T1000 (cell line): ENCODE results near the gene CMA1.
A peak's percentile ranks its signal among the peaks of the same experiment; 100 is the strongest.
"Not testable (repeated sequence)": the region's sequence is repeated elsewhere in the genome, so short reads cannot be mapped to it uniquely, and the experiment has no call there.

Experiments used
- DNase-seq: peaks from one replicate; lab custom pipeline; 2025; ENCODE audit warnings: mixed read lengths; lab: John Stamatoyannopoulos, UW

Gene CMA1

DNA sequence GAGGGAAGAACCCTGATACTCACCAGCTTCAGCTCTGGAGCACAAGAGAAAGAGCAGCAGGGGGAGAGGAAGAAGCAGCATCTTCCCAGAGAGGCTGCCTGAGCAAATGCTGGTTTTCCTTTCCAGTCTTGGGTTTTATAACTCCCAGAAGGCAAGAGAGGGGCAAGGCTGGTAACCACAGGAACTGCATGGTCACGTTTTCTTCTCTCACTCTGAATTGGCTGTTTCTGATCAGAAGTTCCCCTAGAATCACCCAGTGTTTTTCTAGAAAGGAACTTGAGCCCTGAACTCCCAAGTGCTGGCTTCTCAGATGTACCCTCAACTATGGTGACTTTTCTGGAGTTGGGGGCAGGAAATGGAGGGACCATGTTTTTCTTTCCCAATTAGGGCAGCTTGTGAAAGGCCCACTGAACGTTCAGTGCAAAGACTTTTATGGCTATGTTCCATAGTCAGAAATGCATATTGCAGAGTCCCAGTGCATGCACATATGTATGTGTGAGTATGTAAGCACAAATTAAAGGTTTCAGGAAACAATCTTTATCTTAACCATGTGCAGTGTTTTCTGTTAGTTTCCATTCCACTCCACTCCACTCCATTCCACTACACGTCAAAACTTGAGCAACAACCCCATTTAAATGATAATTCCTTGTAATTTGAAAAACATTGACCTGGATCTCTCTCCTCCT lies at the start of gene CMA1:
CMA1 (minus strand) TSS at position 111 of the 686 bp plus-strand sequence; CDS start at position 81, 30 bp downstream.
- DNase-seq, result no peak

GRCh38 chr14:24556756-24557155 lies 48.7 kb upstream of the CMA1 start:
- no peak for DNase-seq

- not testable (repeated sequence) for DNase-seq
Observed at GRCh38 chr14:24549064-24549463, 41.0 kb upstream of the CMA1 start.

DNA sequence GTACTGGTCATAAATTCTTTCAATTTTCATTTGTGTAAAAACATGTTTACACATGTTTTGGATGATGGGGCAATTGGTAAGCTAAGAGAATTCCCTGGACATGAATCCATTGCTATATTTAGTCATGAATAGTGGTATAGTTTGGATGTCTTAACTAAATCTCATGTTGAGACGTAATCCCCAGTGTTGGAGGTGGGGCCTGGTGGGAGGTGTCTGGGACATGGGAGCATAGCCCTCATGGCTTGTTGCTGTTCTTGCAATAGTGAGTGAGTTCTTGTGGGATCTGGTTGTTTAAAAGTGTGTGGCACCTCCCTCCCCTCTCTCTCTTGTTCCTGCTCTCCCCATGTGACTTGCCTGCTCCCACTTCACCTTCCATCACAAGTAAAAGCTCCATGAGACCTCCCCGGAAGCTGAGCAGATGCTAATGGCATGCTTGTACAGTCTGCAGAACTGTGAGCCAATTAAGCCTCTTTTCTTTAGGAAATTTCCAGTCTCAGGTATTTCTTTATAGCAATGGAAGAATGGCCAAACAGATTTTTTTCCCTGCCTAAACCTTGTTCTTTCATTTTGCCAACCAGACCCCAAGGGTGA lies 34.4 kb upstream of the CMA1 start:
- DNase-seq, result no peak

- no peak for DNase-seq
Observed at GRCh38 chr14:24535737-24536136, 27.7 kb upstream of the CMA1 start.

- no peak for DNase-seq
Observed at GRCh38 chr14:24534286-24534685, 26.2 kb upstream of the CMA1 start.

- not testable (repeated sequence) for DNase-seq
Observed at GRCh38 chr14:24525877-24526620, 18.0 kb upstream of the CMA1 start.

DNA sequence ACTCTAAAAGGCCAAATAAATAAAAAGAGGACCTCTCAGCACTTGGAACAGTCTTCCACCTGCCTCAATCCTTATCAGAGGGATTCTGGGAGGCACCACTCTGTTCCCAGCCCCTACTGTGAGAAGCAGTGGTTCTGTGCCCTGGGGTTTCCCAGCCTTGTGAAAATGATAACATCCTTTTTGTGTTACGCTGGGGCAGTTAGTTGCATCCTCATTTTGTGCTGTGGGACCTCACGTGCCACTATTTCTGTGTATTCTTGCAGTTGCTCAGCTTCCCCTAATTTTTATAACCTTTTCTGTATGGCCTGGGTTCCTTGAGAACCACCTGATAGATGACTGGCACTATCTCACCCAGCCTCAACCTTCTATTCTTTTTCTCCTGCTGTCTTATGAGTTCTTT lies 10.8 kb upstream of the CMA1 start:
- DNase-seq, result no peak

DNA sequence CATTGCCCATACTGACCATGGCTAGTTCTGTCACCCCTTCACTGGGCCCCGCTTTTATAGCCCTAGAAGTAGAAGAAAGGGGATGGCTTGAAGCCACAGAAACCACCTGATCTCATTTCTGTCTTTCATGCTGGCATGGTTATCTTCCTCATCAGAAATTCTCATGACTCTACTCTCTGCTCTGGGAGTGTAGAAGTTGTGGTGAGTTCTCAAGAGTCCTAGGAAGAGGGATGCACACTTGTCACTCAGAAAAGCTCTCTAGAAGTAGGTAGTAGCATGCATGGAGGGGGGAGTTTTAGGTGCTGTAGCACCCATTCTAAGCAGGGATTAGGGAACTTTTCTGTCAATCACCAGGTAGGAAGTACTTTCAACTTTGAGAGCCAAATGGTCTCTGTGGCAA lies 6.1 kb upstream of the CMA1 start:
- DNase-seq, result no peak

DNA sequence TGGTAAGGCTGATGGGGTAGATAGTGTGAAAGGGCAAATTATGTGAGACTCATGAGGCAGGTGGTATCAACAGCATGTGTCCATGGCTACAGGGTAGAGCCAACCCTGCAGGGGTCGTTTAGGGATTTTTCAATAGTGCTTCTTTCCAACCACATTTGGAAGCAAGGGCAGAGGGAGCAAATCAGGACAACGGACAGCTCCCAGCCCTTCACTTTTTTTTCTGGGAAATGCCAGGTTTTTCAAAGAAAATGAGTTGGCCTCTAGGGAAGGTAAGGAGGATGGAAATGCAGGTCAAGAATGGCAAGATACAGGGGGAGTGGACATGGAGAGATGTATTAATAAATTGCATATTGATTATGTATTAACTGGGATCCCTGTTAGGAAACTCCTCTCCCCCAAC lies 4.9 kb upstream of the CMA1 start:
- DNase-seq, result no peak

DNA sequence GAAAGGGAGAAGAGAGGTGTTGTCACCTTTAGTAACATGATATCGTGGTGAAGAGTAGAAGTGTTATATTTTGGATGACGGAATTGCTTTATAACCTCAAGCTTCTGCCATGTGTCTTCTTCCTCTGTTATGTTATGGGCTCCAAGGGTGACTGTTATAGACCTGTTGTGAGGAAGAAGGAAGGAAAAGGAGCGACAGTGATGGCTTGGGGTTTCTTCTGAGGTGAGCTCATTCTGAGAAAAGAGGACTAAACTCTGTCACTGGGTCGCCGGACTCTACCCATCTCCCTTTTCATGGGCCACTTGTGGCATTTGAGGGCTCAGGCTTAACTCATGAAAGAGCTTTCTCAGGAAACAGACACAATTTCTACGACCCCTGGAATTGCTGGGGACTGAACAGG lies 1.6 kb downstream of the CMA1 start:
- no peak for DNase-seq

DNA sequence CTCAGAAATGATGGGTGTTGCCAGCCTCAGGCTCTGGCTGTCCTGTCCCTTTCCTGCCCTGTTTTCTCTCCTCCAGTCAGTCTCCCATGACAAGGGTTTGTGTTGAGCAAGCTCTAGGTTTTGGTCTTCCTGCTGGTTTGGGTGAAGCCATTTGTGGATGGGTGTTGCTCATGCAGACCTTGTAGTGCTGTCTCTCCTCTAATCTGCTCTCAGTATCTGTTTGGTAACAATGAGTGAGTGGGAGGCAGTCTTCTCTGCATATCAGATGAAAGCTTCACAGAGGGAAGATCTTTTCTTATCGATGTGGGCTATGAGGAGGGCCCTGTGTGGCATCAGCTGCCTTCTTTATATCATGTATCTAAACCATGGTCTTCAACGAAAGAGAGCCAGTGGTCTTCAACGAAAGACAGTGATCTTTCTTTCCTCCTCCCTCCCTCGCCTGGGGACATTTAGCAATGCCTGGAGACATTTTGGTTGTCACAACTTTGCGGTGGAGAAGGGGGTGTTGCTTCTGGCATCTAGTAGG lies 3.6 kb downstream of the CMA1 start:
- DNase-seq, result no peak

DNA sequence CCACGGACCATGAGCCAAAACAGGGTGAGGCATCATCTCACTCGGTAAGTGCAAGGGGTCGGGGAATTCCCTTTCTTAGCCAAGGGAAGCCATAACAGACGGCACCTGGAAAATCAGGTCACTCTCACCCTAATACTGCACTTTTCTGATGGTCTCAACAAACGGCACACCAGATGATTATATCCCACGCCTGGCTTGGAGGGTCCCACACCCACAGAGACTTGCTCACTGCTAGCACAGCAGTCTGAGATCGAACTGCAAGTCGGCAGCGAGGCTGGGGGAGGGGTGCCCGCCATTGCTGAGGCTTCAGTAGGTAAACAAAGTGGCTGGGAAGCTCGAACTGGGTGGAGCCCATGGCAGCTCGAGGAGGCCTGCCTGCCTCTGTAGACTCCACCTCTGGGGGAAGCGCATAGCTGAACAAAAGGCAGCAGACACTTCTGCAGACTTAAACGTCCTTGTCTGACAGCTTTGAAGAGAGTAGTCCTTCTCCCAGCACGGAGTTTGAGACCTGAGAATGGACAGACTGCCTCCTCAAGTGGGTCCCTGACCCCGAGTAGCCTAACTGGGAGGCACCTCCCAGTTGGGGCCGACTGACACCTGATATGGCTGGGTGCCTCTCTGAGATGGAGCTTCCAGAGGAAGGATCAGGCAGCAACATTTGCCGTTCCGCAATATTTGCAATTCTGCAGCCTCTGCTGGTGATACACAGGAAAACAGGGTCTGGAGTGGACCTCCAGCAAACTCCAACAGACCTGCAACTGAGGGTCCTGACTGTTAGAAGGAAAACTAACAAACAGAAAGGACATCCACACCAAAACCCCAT lies 16.3 kb downstream of the CMA1 start:
- not testable (repeated sequence) for DNase-seq

DNA sequence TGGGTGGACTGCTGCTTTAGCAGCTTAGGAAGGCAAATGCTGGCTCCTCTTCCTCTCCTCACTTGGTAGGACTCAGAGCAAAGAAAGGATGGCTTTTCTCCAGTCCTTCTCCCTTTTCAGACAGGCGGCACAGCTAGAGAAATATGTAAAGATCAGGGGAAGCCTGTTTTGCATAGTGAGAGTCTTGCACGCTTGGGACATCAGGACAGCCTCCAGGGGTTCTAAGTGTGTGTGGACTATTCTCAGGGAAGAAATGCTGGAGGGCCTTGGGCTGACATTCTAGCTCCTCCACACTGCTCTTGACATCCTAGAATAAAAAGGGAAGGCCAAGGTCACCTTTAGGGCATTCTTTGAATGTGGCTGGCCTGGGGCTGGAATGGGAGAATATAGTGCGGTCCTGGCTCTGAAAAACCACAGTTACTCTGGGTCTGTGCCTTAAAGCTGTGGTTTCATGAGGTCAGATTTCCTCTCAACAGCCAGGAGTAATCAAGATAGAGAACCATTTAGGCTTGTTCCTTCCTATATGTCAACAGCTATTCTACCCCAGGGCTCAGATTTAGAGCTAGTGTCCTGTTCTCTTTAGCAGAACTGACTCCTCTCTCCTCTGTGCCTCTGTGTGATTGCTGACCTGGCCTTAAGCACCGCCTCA lies 24.3 kb downstream of the CMA1 start:
- no peak for DNase-seq

GRCh38 chr14:24482699-24483303 lies 25.3 kb downstream of the CMA1 start:
- DNase-seq, result peak; percentile 11

- no peak for DNase-seq
Observed at GRCh38 chr14:24481622-24482324, 26.3 kb downstream of the CMA1 start.

DNA sequence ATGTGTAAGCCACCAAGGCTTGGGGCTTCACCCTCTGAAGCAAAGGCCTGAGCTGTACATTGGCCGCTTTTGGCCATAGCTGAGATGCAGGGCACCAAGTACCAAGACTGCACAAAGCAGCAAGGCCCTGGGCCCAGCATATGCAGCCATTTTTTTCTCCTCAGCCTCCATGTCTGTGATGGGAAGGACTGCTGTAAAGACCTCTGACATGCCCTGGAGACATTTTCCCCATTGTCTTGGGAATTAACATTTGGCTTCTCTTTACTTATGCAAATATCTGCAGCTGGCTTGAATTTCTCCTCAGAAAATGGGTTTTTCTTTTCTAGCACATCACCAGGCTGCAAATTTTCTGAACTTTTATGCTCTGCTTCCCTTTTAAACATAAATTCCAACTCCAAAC lies 28.1 kb downstream of the CMA1 start:
- DNase-seq, result not testable (repeated sequence)

DNA sequence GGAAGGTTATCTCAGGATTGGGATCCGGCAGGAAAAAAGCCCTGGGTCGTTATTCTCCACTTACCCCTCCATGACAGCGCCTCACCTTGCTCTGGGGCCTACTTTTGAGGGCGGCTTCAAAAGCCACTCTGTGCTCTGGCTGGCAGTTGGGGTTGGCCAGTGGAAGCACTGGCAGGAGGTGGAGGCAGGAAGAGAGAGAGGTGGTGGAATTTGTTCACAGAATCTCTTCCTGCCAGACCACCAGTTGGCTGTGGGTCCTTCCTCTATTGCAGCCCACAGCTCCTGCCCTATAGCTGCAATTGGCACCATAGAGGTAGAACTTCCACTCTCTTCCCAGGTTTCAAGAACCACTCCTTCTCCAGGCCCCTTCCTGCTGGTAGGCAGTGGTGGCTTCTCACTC lies 32.8 kb downstream of the CMA1 start:
- no peak for DNase-seq

- no peak for DNase-seq
Observed at GRCh38 chr14:24473211-24473610, 34.9 kb downstream of the CMA1 start.

DNA sequence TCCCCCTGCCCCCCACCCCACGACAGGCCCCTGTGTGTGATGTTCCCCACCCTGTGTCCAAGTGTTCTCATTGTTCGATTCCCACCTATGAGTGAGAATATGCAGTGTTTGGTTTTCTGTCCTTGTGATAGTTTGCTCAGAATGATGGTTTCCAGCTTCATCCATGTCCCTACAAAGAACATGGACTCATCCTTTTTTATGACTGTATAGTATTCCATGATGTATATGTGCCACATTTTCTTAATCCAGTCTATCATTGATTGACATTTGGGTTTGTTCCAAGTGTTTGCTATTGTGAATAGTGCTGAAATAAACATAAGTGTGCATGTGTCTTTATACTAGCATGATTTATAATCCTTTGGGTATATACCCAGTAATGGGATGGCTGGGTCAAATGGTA lies 37.6 kb downstream of the CMA1 start:
- DNase-seq, result not testable (repeated sequence)
